Activated CD4-positive, alpha-beta T cell treated with anti-CD3 and anti-CD28 coated beads for 4 hours (primary cell): ENCODE results near the gene BATF.
A peak's percentile ranks its signal among the peaks of the same experiment; 100 is the strongest.

Experiments
- DNase-seq, 2 donors: peaks; one replicate each; pipeline ENCODE4 v3.0.0-alpha.2; 2020

BATF gene

DNA sequence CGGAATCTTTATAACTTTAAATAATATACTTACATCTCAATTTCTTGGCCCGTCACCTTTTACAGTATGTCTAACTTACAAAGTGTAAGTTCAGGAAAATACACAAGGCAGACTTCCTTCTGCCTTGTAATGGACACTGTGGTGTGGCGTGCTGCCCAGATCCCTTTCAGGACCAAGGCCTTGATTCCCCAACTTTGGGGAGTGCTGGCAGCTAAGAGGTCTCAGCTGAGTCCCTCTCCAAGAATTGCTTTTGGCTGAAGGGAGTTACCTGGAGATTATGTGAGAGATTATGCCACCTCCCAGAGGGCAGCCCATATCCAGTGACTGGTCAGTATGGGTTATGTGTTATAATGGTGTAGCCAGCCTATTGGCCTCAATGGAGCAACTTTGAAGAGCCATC, 21.2 kb upstream of the BATF start:
- DNase-seq = no peak

DNA sequence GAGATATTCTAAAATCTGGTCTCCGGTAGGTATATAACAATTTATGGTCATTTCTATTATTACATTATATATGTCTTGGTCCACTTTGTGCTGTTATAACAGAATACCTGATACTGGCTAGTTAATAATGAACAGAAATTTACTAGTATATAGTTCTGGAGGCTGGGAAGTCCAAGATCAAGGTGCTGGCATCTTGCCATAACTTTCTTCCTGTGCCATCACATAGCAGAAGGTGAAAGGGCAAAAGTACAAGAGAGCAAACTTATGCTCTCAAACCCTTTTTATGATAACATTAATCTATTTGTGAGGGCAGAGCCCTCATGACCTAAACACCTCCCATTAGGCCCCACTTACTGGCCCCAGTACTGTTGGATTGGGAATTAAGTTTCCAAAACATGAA, 17.9 kb upstream of the BATF start:
- DNase-seq = no peak

- no peak for DNase-seq
These were observed 15.3 kb upstream of the BATF start for GRCh38 chr14:75506930-75507329.

- DNase-seq = no peak
These were observed 11.7 kb upstream of the BATF start for GRCh38 chr14:75510547-75510946.

GRCh38 chr14:75511201-75511600, 11.1 kb upstream of the BATF start:
- DNase-seq = no peak

GRCh38 chr14:75513911-75514672, 8.2 kb upstream of the BATF start:
- DNase-seq = no peak

DNA sequence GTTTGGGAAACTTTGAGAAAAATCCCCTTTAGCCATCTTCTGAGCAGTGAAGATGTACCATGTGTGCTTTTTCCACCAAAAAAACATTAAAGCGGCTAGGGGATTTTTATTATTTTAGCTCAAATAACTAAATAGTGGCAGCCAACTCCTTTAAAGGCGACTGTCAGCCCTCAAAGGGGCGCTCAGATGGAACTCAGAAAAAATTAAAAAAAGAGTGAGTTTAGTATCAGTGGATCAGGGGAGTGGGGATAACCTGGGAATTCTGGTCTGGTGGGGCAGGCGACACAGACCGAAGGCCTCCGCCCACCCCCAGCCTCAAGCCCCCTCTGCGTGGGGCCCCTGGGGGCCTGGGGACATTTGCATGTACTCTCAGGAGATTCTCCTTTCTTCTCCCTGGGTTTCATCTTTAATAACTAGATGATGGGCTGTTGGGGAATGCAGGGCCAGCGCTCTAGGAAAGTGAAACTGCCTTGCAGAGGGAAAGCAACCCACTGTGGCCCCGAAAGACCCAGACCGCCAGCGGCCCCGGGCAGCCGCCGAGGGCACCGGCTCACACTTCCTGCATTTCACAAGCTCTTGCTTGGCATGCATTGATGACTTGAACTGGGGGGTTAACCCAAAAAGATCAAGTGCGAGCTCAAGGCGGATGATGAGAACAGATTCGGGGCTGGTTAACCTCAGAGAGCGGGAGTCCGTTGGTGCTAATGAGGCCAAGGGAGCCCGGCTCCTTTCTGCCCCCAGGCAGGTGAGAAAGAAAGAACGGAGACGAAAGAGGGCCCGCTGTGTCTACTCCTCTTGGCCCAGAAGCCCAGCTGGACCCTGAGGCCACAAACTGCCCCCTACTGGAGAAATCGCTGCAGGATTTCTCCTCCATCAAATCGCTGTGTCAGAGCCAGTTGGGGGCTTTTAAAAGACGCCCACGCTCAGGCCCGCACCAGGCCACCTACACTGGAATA, 7.3 kb upstream of the BATF start:
- DNase-seq = peak in 1 of 2 donors; percentile 36

DNA sequence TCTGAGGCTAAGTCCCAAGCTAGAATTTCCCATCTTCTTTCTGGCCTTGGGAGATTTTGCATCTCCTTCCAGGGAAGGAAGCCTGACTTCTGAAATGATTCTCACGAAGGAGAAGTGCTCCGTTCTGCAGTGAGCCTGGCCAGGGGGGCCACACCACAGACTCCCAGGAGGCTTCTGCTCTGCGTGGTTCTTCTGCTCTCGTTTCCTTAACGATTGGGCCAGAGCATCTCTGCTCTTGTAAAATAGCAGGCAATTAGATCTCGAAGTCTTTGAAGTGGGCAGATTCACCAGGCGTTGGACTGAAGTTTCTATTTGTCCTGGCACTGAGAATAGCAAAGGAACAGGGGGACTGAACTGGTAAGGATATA, 6.7 kb upstream of the BATF start:
- no peak for DNase-seq

DNA sequence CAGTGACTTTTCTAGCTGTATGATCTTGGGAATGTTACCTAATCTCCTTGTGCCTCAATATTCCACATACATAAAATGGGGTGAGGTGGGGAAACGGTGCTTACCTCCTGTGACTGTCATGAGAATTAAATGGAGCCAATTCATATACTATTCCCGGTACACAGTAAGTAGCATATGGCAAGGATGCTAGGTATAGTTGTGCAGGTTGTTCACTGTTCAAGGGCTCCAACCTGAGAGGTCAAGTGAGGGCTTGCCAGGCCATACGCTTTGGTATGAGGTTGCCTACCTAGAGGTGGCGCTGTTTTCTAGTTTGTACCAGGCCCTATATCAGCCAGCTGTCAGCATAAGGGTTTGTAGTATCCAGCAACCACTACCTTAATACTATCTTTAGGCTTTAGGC, 3.6 kb upstream of the BATF start:
- peak in 1 of 2 donors; percentile 45 for DNase-seq

DNA sequence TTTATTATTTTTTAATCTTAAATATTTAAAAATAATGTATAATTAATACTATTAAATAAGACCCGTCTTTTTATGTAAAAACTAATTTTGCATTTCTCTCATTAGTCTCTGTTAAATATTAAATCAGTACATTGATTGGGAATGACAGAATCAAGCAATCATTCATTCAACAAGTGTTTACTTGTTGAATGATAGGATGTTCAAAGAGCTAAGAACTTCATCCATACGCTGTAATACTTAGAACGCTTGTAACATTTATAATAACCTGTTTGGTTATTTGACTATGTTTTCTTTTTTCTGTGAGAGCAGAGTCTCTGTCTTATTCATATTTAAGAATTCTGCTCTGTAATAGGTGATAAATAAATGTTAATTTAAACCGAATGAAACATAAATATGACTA, 2.9 kb upstream of the BATF start:
- no peak for DNase-seq

GRCh38 chr14:75519826-75520728, 2.2 kb upstream of the BATF start:
- no peak for DNase-seq

- DNase-seq = no peak
These were observed 1.4 kb upstream of the BATF start for GRCh38 chr14:75520852-75521251.

DNA sequence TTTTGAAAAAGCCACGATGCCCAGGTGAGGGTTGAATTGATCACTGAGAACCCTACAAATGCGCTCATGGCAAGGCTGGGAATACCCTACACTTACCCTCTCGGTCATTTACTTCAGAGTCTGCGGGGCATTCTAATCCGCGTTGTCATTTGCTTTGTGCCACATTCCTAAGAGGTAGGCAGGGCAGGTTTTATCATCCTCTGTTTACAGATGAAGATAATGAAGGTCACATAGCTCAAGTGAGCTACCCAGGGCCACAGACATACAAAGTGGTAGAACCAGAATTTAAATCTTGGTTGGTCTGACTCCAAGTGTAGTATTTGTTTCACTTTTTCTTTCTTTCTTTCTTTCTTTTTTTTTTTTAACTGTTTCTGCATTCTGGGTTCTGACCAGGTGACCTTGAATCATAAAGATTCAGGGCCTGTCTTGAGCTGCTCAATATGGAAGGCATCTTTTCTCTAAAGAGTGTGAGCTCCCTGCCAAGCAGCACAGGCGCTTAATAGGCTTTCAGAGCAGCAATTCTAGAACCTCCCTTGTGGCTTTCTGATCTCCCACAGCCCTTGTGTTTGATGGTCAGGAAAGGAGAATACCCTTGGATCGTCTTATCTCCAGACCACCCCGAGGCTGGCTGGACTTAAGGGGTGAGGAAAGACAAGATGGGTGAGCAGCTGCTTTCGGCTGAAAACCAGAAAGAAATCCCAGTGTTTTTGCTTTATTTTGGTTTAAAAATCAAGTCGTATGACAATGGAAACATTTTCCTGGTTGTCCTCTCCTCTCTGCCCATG, 662 bp upstream of the BATF start:
- no peak for DNase-seq

DNA sequence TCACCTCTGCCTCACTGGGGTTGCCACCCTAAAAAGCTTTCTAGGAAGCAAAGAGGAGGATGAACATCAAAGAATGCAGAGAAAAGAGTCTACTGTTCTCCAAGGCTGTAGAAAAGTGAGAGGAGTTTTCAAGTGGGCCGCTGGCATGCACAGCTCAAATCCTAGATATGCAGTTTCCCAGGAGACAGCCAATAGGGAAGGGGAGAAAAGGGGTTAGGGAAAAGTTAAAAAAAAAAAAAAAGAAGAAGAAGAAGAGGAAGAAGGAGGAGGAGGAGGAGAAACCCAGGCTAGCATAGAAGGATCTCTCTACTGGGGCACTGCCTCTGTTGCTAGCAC, 682 bp downstream of the BATF start:
- no peak for DNase-seq

DNA sequence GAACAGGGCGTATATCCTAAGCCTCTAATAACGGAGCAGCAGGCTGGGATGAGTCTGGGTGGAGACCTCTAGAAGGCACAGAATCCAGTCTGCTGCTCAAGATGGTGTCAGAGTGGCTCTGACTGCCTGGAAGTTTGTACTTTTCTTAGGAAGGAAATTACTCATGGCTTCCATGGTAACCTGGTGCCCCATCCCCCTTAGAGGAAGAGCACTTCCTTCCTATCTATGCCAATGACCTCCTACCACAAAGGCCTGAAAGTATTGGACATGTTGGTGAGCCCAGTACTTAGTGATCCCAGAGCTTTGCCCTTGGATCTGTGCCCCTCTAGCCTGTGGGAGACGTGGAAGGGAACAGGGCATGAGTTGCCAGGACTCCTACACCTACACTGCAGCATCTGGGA, 1.5 kb downstream of the BATF start:
- DNase-seq = peak in 1 of 2 donors; percentile 53

DNA sequence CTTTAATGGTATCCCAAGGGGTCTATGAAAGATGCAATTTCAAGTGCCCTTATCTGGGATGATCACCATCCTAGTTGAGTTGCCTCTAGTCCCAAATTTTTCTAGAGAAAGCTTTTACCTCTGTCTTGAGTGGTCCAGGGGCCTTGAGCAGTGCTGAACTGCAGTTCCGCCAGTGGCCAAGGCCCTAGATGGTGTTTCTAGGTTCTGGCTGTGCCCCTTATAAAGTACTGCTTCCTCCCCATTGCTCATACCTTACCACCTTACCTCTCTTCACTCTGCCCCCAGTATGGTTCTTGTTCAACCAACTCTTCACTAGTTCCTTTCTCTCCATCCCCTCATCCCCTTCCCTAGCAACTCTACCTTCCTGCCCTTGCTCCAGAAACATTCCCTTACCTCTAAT, 3.7 kb downstream of the BATF start:
- no peak for DNase-seq

GRCh38 chr14:75527449-75528163, 5.3 kb downstream of the BATF start:
- no peak for DNase-seq

GRCh38 chr14:75531256-75531655, 9.0 kb downstream of the BATF start:
- no peak for DNase-seq

GRCh38 chr14:75531660-75532317, 9.5 kb downstream of the BATF start:
- DNase-seq = no peak

GRCh38 chr14:75533791-75534555, 11.7 kb downstream of the BATF start:
- DNase-seq = no peak
